Measurements from ENCODE around the gene KDM4F. TPM values are rescaled to one million over a fixed set of nuclear protein-coding genes. Genes with fewer than 3 reads are reported as not detected.
A peak's percentile ranks its signal among the peaks of the same experiment; 100 is the strongest.

Gene KDM4F
- total RNA-seq, 1 donor from 2014 or later, result not detected

- DNase-seq (ENCODE audit: extremely low spot score, unreplicated experiment), result no peak
- Mint-ChIP-seq H3K27me3 (ENCODE audit: unreplicated experiment) (no peaks in the 10 kb centered on the region), H3K4me1 (ENCODE audit: unreplicated experiment) (peaks cover 83% of the 10 kb centered on the region), H3K27ac (ENCODE audit: unreplicated experiment) (peak overlapping the region; percentile 40), H3K4me3 (ENCODE audit: unreplicated experiment) (no peak overlapping the region), H3K9me3 (ENCODE audit: unreplicated experiment) (no peaks in the 10 kb centered on the region), H3K36me3 (ENCODE audit: unreplicated experiment) (peaks cover 16% of the 10 kb centered on the region)
- TF ChIP-seq CTCF (IDR thresholded peaks at IDR 0.05), result no peak
Observed at GRCh38 chr11:95093548-95093947, 44.3 kb downstream of the KDM4F start.

GRCh38 chr11:95095858-95096587 is 46.8 kb downstream of the KDM4F start:
- Mint-ChIP-seq H3K9me3 (ENCODE audit: unreplicated experiment) (no peaks in the 10 kb centered on the region), H3K4me3 (ENCODE audit: unreplicated experiment) (peak overlapping the region; percentile 43)

GRCh38 chr11:95097209-95097608 is 48.0 kb downstream of the KDM4F start:
- no peak for TF ChIP-seq CTCF (IDR thresholded peaks at IDR 0.05)

More at GRCh38 chr11:95095858-95096587, 46.8 kb downstream of the KDM4F start:
- H3K27ac Mint-ChIP-seq (ENCODE audit: unreplicated experiment), result peak overlapping the region; percentile 75
- H3K4me1 Mint-ChIP-seq (ENCODE audit: unreplicated experiment), result peaks cover 68% of the 10 kb centered on the region
- no peak for DNase-seq (ENCODE audit: extremely low spot score, unreplicated experiment)
- H3K27me3 Mint-ChIP-seq (ENCODE audit: unreplicated experiment), result no peaks in the 10 kb centered on the region
- peaks cover 19% of the 10 kb centered on the region for H3K36me3 Mint-ChIP-seq (ENCODE audit: unreplicated experiment)
- TF ChIP-seq CTCF (IDR thresholded peaks at IDR 0.05), result no peak

GRCh38 chr11:95098826-95099225 is 49.6 kb downstream of the KDM4F start:
- DNase-seq (ENCODE audit: extremely low spot score, unreplicated experiment), result no peak
- Mint-ChIP-seq H3K4me1 (ENCODE audit: unreplicated experiment) (peaks cover 40% of the 10 kb centered on the region), H3K27ac (ENCODE audit: unreplicated experiment) (no peak overlapping the region), H3K9me3 (ENCODE audit: unreplicated experiment) (no peaks in the 10 kb centered on the region), H3K4me3 (ENCODE audit: unreplicated experiment) (no peak overlapping the region), H3K36me3 (ENCODE audit: unreplicated experiment) (peaks cover 19% of the 10 kb centered on the region), H3K27me3 (ENCODE audit: unreplicated experiment) (no peaks in the 10 kb centered on the region)
- no peak for TF ChIP-seq CTCF (IDR thresholded peaks at IDR 0.05)

More at GRCh38 chr11:95097209-95097608, 48.0 kb downstream of the KDM4F start:
- H3K36me3 Mint-ChIP-seq (ENCODE audit: unreplicated experiment), result peaks cover 19% of the 10 kb centered on the region
- no peak overlapping the region for H3K4me3 Mint-ChIP-seq (ENCODE audit: unreplicated experiment)
- H3K4me1 Mint-ChIP-seq (ENCODE audit: unreplicated experiment), result peaks cover 56% of the 10 kb centered on the region
- no peaks in the 10 kb centered on the region for H3K27me3 Mint-ChIP-seq (ENCODE audit: unreplicated experiment)
- peak overlapping the region; percentile 51 for H3K27ac Mint-ChIP-seq (ENCODE audit: unreplicated experiment)
- no peak for DNase-seq (ENCODE audit: extremely low spot score, unreplicated experiment)
- H3K9me3 Mint-ChIP-seq (ENCODE audit: unreplicated experiment), result no peaks in the 10 kb centered on the region

- DNase-seq (ENCODE audit: extremely low spot score, unreplicated experiment), result no peak
- H3K4me3 Mint-ChIP-seq (ENCODE audit: unreplicated experiment), result no peak overlapping the region
- H3K27ac Mint-ChIP-seq (ENCODE audit: unreplicated experiment), result no peak overlapping the region
- H3K9me3 Mint-ChIP-seq (ENCODE audit: unreplicated experiment), result no peaks in the 10 kb centered on the region
- H3K36me3 Mint-ChIP-seq (ENCODE audit: unreplicated experiment), result peaks cover 19% of the 10 kb centered on the region
- H3K27me3 Mint-ChIP-seq (ENCODE audit: unreplicated experiment), result no peaks in the 10 kb centered on the region
- no peak for TF ChIP-seq CTCF (IDR thresholded peaks at IDR 0.05)
- H3K4me1 Mint-ChIP-seq (ENCODE audit: unreplicated experiment), result peaks cover 32% of the 10 kb centered on the region
Observed at GRCh38 chr11:95100191-95100648, 51.0 kb downstream of the KDM4F start.

Other genes with a start within 250 kb of the KDM4F start
- gene CWC15, start 75.9 kb upstream of the KDM4F start, total RNA-seq, result 58.9 and 60.3 TPM in 2 replicates
- 0.81 and 0.97 TPM in 2 replicates for gene KDM4D, start 75.7 kb upstream of the KDM4F start, total RNA-seq
- gene KDM4E, start 24.2 kb upstream of the KDM4F start, total RNA-seq, result not detected in 2 replicates
- 57.6 and 67.2 TPM in 2 replicates for gene SRSF8, start 17.5 kb downstream of the KDM4F start, total RNA-seq
- 91.6 and 98.0 TPM in 2 replicates for gene ENDOD1, start 40.4 kb downstream of the KDM4F start, total RNA-seq
- gene SESN3, start 181.8 kb downstream of the KDM4F start, total RNA-seq, result 84.8 and 91.6 TPM in 2 replicates

Data from osteocyte (in vitro differentiated cells).